ENCODE results near the gene DPM2. TPM values are rescaled to one million over a fixed set of nuclear protein-coding genes. Genes with fewer than 3 reads are reported as not detected.

DPM2 gene
- total RNA-seq, 1 donor from 2014 or later: 36.8 TPM

GRCh38 chr9:127898433-127899127 is 39.1 kb downstream of the DPM2 start:
- Mint-ChIP-seq H3K36me3 (peaks cover 34% of the 10 kb centered on the region), H3K27me3 (ENCODE audit: low read depth) (no peaks in the 10 kb centered on the region), H3K4me3 (peak overlapping the region; percentile 82), H3K27ac (peak overlapping the region; percentile 87), H3K4me1 (peaks cover 20% of the 10 kb centered on the region), H3K9me3 (peaks cover 19% of the 10 kb centered on the region)
- peak in 1 of 2 experiments; percentile 52 for DNase-seq (ENCODE audit: low spot score in 2 of 2, unreplicated experiment in 2 of 2)
- no peak for TF ChIP-seq CTCF (IDR thresholded peaks at IDR 0.05; ENCODE audit: unreplicated experiment)

GRCh38 chr9:127897193-127897692 is 40.4 kb downstream of the DPM2 start:
- H3K27ac Mint-ChIP-seq: peak overlapping the region; percentile 56

GRCh38 chr9:127896395-127897192 is 41.1 kb downstream of the DPM2 start:
- peak overlapping the region; percentile 56 for H3K27ac Mint-ChIP-seq
- no peak overlapping the region for H3K4me3 Mint-ChIP-seq
- no peak for TF ChIP-seq CTCF (IDR thresholded peaks at IDR 0.05; ENCODE audit: unreplicated experiment)
- H3K27me3 Mint-ChIP-seq (ENCODE audit: low read depth): no peaks in the 10 kb centered on the region
- H3K4me1 Mint-ChIP-seq: peaks cover 15% of the 10 kb centered on the region
- peaks cover 50% of the 10 kb centered on the region for H3K36me3 Mint-ChIP-seq
- no peak for DNase-seq (ENCODE audit: low spot score in 2 of 2, unreplicated experiment in 2 of 2)
- H3K9me3 Mint-ChIP-seq: peaks cover 30% of the 10 kb centered on the region

More at GRCh38 chr9:127897193-127897692, 40.4 kb downstream of the DPM2 start:
- peak overlapping the region; percentile 38 for H3K4me3 Mint-ChIP-seq
- peaks cover 48% of the 10 kb centered on the region for H3K36me3 Mint-ChIP-seq
- H3K4me1 Mint-ChIP-seq: peaks cover 15% of the 10 kb centered on the region
- peak; percentile 61 to 63 for DNase-seq (ENCODE audit: low spot score in 2 of 2, unreplicated experiment in 2 of 2)
- no peaks in the 10 kb centered on the region for H3K27me3 Mint-ChIP-seq (ENCODE audit: low read depth)
- TF ChIP-seq CTCF (IDR thresholded peaks at IDR 0.05; ENCODE audit: unreplicated experiment): no peak
- peaks cover 30% of the 10 kb centered on the region for H3K9me3 Mint-ChIP-seq

GRCh38 chr9:127895811-127896210 is 41.8 kb downstream of the DPM2 start:
- Mint-ChIP-seq H3K4me3 (no peak overlapping the region), H3K27ac (no peak overlapping the region), H3K27me3 (ENCODE audit: low read depth) (no peaks in the 10 kb centered on the region), H3K36me3 (peaks cover 57% of the 10 kb centered on the region), H3K4me1 (peaks cover 13% of the 10 kb centered on the region), H3K9me3 (peaks cover 30% of the 10 kb centered on the region)
- TF ChIP-seq CTCF (IDR thresholded peaks at IDR 0.05; ENCODE audit: unreplicated experiment): no peak
- no peak for DNase-seq (ENCODE audit: low spot score in 2 of 2, unreplicated experiment in 2 of 2)

- H3K27me3 Mint-ChIP-seq (ENCODE audit: low read depth): no peaks in the 10 kb centered on the region
- no peak for TF ChIP-seq CTCF (IDR thresholded peaks at IDR 0.05; ENCODE audit: unreplicated experiment)
- no peak overlapping the region for H3K27ac Mint-ChIP-seq
- peaks cover 66% of the 10 kb centered on the region for H3K36me3 Mint-ChIP-seq
- peaks cover 30% of the 10 kb centered on the region for H3K9me3 Mint-ChIP-seq
- H3K4me1 Mint-ChIP-seq: peaks cover 7% of the 10 kb centered on the region
- no peak overlapping the region for H3K4me3 Mint-ChIP-seq
- DNase-seq (ENCODE audit: low spot score in 2 of 2, unreplicated experiment in 2 of 2): no peak
Measured at GRCh38 chr9:127893392-127893791, 44.3 kb downstream of the DPM2 start.
